PFSK-1 (cell line): ENCODE results near the gene UBQLN3.

Experiments used
- FOXP2 ChIP-seq: optimal IDR thresholded peaks from 2 replicates; pipeline ENCODE3; 2011; ENCODE audit warnings: borderline replicate concordance, control low read depth, inconsistent platforms; ENCODE audit not compliant: insufficient read depth; ENCODE audit errors: extremely low read length, extremely low read depth
- POLR2AphosphoS5 ChIP-seq: IDR thresholded peaks from 2 replicates; pipeline ENCODE4 v1.6.1; 2012; ENCODE audit warnings: low read depth, mild to moderate bottlenecking, control low read depth, low read length, moderate library complexity
- REST ChIP-seq, 2 experiments: IDR thresholded peaks; 2 replicates each; pipeline versions ENCODE4 v1.6.1 to v1.8.0; 2011 to 2012; ENCODE audit warnings: low read depth in 2 of 2, low read length in 2 of 2, control low read depth in 1 of 2, inconsistent platforms in 1 of 2, mild to moderate bottlenecking in 1 of 2, moderate library complexity in 1 of 2; ENCODE audit not compliant: insufficient read depth in 1 of 2
- SIN3A ChIP-seq: IDR thresholded peaks from 2 replicates; pipeline ENCODE4 v1.6.1; 2012; ENCODE audit warnings: mild to moderate bottlenecking, low read length, moderate library complexity, borderline replicate concordance; ENCODE audit not compliant: insufficient read depth
- TAF1 ChIP-seq: IDR thresholded peaks from 2 replicates; pipeline ENCODE4 v1.6.1; 2012; ENCODE audit warnings: low read length, control low read depth, borderline replicate concordance; ENCODE audit not compliant: insufficient read depth

- TF ChIP-seq REST (IDR thresholded peaks at IDR 0.05; ENCODE audit: insufficient read depth in 1 of 2, low read depth in 2 of 2, low read length in 2 of 2) (no peak), TAF1 (no peak), FOXP2 (no peak), POLR2AphosphoS5 (no peak), SIN3A (no peak)
Observed at GRCh38 chr11:5521540-5521939, 11.8 kb upstream of the UBQLN3 start.
